Jurkat, Clone E6-1 (cell line): ENCODE measurements around the gene PEMT.
"Not testable (repeated sequence)": the region's sequence is repeated elsewhere in the genome, so short reads cannot be mapped to it uniquely, and the experiment has no call there.

Experiments
- DNase-seq: peaks from one replicate; pipeline ENCODE4 v3.0.0-alpha.2; 2011; ENCODE audit warnings: low read depth, low spot score
- H3K4me3 ChIP-seq: 2 replicates; pipeline ENCODE4 v1.5.1; 2011; ENCODE audit warnings: mild to moderate bottlenecking, low read length, control low read depth, moderate library complexity

The PEMT gene

GRCh38 chr17:17497065-17497844 lies 94.3 kb downstream of the PEMT start:
- peak overlapping the region; percentile 35 for H3K4me3 ChIP-seq
- DNase-seq = no peak

- DNase-seq = peak; percentile 42
- peak within 1 kb of the TSS; percentile 62 for H3K4me3 ChIP-seq
These were observed 95.1 kb downstream of the PEMT start, which contains the start of gene RASD1 for GRCh38 chr17:17496189-17497064. TSS of gene RASD1 (minus strand) at chr17:17496395. CDS start at chr17:17496181, 214 bp downstream.

GRCh38 chr17:17495536-17496188 lies 95.8 kb downstream of the PEMT start:
- no peak overlapping the region for H3K4me3 ChIP-seq
- DNase-seq = no peak

- no peak for DNase-seq
- no peak overlapping the region for H3K4me3 ChIP-seq
These were observed 96.5 kb downstream of the PEMT start for GRCh38 chr17:17494870-17495535.

GRCh38 chr17:17494499-17494869 lies 97.0 kb downstream of the PEMT start:
- DNase-seq = no peak
- no peak overlapping the region for H3K4me3 ChIP-seq

GRCh38 chr17:17493986-17494466 lies 97.5 kb downstream of the PEMT start:
- no peak for DNase-seq
- H3K4me3 ChIP-seq = no peak overlapping the region

GRCh38 chr17:17493249-17493985 lies 98.1 kb downstream of the PEMT start:
- DNase-seq = no peak
- H3K4me3 ChIP-seq = no peak overlapping the region

GRCh38 chr17:17492571-17492970 lies 98.9 kb downstream of the PEMT start:
- no peak for DNase-seq
- H3K4me3 ChIP-seq = no peak overlapping the region

- no peak for DNase-seq
- H3K4me3 ChIP-seq = no peak overlapping the region
These were observed 99.4 kb downstream of the PEMT start for GRCh38 chr17:17492085-17492484.

GRCh38 chr17:17491546-17491988 lies 99.9 kb downstream of the PEMT start:
- DNase-seq = no peak
- no peak overlapping the region for H3K4me3 ChIP-seq

- no peak for DNase-seq
- no peak overlapping the region for H3K4me3 ChIP-seq
These were observed 100.5 kb downstream of the PEMT start for GRCh38 chr17:17491031-17491471.

- H3K4me3 ChIP-seq = no peak overlapping the region
- no peak for DNase-seq
These were observed 103.5 kb downstream of the PEMT start for GRCh38 chr17:17487998-17488397.

GRCh38 chr17:17486416-17486815 lies 105.1 kb downstream of the PEMT start:
- not testable (repeated sequence) for H3K4me3 ChIP-seq, DNase-seq

- no peak for DNase-seq
- no peak overlapping the region for H3K4me3 ChIP-seq
These were observed 106.1 kb downstream of the PEMT start for GRCh38 chr17:17485420-17485819.

GRCh38 chr17:17484451-17484899 lies 107.0 kb downstream of the PEMT start:
- no peak overlapping the region for H3K4me3 ChIP-seq
- DNase-seq = peak; percentile 50

- H3K4me3 ChIP-seq = no peak overlapping the region
- no peak for DNase-seq
These were observed 109.6 kb downstream of the PEMT start for GRCh38 chr17:17481860-17482259.

- DNase-seq = peak; percentile 65
- H3K4me3 ChIP-seq = peak overlapping the region; percentile 17
These were observed 110.8 kb downstream of the PEMT start for GRCh38 chr17:17480593-17481148.

- H3K4me3 ChIP-seq = no peak overlapping the region
- no peak for DNase-seq
These were observed 112.3 kb downstream of the PEMT start for GRCh38 chr17:17479209-17479608.
